Measurements from ENCODE around the gene DNAJB5.

DNA sequence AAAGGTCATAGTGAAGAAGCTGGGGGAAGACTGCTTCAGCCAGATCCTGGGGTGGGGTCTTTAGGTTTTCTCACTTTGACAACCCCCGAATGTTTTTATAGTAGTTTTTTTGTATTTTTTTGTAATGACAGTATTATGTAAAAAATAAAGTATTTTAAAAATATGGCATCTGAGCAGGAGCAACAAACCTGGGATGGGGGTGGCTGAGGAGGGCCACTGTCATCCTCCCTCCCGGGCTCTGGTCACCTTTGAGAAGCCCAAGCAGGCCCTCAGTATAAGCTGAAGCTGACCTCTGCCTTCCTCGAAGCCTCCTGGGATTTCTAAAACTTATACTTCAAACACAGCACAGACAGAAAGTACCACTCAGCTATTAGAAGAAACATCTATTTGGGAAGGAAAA, 8.7 kb downstream of the DNAJB5 start:
- TF ChIP-seq, protein P1, sequence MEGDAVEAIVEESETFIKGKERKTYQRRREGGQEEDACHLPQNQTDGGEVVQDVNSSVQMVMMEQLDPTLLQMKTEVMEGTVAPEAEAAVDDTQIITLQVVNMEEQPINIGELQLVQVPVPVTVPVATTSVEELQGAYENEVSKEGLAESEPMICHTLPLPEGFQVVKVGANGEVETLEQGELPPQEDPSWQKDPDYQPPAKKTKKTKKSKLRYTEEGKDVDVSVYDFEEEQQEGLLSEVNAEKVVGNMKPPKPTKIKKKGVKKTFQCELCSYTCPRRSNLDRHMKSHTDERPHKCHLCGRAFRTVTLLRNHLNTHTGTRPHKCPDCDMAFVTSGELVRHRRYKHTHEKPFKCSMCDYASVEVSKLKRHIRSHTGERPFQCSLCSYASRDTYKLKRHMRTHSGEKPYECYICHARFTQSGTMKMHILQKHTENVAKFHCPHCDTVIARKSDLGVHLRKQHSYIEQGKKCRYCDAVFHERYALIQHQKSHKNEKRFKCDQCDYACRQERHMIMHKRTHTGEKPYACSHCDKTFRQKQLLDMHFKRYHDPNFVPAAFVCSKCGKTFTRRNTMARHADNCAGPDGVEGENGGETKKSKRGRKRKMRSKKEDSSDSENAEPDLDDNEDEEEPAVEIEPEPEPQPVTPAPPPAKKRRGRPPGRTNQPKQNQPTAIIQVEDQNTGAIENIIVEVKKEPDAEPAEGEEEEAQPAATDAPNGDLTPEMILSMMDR (conservative IDR thresholded peaks at IDR 0.05; ENCODE audit: low read depth, low read length): no peak
- no peak for TF ChIP-seq EZH2 (IDR thresholded peaks at IDR 0.05; ENCODE audit: borderline replicate concordance, low read depth, low read length, poor library complexity, severe bottlenecking)
